DMS 273 (cell line): Measurements from ENCODE around the gene SIRPG.
"Not testable (repeated sequence)": the region's sequence is repeated elsewhere in the genome, so short reads cannot be mapped to it uniquely, and the experiment has no call there.

Experiments used
- DNase-seq: peaks from one replicate; lab custom pipeline; 2025; ENCODE audit not compliant: unreplicated experiment; lab: John Stamatoyannopoulos, UW

SIRPG gene

DNA sequence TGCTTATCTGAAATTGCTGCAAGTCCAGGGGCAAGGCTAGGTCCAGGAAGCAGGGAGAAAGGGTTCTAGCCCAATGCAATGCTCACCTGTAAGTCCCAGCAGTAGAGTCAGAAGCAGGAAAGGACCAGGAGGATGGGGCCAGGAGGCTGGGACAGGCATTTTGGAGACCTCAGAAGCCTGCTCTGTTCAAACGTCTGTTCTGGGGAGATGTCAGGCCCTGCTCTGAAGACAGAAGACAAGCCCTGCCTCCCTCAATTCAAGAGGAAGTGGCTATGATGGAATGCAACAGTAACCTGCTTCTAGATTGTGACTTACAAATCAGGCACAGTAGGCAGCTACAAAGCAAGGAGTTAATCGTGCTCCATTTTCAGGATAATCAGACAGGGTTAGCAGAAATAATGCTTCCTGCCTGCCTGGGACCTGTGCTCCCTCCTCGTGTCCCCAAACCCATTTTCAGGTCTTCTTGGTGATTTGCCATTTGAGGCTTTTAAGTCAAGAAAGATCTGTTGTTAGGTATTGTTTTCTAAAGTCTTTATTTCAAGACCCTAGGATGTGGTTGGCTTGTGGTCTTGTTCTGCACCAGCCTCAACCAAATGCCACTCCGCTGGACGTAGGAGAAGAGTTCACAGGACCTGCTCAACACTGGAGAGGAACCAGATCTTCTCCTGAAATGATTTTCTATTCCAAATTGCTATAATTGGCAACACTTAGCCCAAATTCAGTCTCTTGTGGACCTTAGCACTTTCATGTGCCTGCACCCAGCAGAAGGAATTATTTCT, at the start of gene SIRPG:
TSS of gene SIRPG (minus strand) at position 224 of the 779 bp plus-strand sequence. CDS start at position 159, 65 bp downstream.
- DNase-seq = no peak

DNA sequence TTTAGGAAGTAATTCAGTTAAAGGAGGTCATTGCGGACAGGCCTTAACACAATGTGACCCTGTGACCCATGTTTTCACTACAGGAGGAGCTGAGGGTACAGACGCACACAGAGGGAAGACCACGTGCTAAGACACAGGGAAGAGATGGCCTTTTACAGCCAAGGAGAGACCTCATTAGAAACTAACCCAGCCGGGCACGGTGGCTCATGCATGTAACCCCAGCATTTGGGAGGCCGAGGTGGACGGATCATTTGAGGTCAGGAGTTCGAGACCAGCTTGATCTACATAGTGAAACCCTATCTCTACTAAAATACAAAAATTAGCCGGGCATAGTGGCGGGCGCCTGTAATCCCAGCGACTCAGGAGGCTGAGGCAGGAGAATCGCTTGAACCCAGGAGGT, 49.3 kb upstream of the SIRPG start:
- DNase-seq = not testable (repeated sequence)

DNA sequence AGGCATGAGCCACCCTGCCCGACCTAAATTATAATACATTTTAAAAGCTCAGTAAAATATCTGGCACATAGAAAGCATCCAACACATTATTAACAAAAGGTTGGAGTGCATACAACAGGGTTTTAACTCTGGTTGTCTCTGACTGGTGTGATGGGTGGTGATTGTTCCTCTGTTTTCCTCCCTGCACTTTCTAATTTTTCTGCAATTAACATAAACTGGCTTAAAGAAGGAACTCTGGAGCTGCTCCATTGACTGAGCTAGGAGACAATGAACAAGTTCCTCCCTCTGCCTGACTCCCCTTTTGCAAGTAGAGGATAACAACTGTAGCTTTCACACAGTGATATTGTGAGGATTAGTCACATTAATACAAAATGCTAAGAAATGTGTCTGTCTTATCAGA, 48.5 kb upstream of the SIRPG start:
- no peak for DNase-seq

GRCh38 chr20:1702855-1703254, 45.3 kb upstream of the SIRPG start:
- no peak for DNase-seq

DNA sequence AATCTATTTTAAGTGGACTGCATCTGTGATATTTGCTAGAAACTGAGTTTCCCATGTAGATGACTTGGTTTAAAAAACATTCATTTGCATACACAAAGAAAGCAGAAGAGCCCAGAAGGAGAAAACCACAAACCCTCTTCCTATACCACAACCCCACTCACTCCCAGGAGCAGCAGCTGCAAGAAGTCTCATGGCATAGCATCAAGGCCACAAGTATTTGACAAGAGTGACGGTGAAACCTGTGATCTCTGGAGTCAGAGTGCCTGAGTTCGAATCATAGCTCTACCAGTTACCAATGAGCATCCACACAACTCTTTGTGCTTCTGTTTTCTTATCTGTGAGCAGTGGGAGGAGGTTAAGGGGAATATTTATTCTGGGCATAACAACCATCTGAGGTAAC, 44.7 kb upstream of the SIRPG start:
- no peak for DNase-seq

DNA sequence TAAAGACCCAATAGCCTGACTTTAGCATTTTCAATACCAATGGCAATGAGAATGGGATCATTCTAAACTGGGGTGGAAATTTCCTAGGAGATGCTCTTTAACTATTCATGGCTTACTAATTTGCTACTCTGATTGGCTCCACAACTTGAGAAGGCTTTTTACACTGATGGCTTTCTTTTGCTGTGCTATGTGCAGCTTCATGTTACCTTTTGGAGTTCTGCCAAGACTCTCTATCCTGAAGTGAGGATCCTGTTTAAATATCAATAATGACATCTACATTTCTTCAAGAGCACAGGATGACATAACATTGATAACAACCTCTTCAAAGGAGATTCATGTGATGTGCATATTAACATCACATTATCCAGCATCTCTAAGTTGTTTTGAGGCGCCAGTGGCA, 43.4 kb upstream of the SIRPG start:
- DNase-seq = peak; percentile 8

GRCh38 chr20:1697592-1697991, 40.0 kb upstream of the SIRPG start:
- DNase-seq = no peak

GRCh38 chr20:1696521-1697209, 39.1 kb upstream of the SIRPG start:
- DNase-seq = no peak

GRCh38 chr20:1694672-1695071, 37.1 kb upstream of the SIRPG start:
- no peak for DNase-seq

DNA sequence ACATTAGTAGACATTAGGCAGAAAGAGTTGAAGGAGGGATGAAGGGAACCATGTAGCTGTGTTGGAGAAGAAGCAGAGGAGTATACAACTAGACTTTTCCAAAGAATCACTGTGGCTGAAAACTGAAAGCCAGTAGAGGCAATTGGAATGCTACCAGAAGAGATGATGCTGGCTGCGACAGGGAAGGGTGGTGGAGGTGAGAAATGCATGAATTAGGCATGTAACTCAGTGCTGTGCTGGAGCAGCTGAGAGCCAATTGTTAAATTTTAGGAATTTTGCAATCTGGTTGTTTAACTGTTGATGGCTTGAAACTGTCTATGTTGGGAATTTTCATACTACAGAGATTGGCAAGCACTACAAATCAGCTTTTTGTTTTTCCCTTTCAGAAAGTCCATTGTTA, 35.8 kb upstream of the SIRPG start:
- DNase-seq = no peak

DNA sequence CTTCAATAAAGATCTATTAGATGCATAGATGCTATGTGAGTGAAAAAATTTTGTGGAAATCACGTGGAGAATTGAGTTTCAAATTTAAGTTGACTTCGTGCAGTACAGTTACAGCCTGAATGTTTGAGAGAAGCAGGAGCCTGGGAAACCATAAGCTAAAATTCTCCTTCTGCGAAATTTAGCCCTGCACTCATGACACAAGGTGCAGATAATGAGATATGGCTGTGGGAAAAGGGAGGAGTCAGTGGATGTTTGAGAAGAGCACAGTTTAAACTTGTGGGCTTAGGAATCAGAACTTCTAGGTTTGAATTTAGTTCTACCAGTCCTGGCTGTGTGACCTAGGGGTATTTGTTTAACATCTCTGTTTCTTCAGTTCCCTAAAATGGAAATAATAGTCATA, 32.1 kb upstream of the SIRPG start:
- DNase-seq = no peak

GRCh38 chr20:1688886-1689538, 31.4 kb upstream of the SIRPG start:
- no peak for DNase-seq

GRCh38 chr20:1687053-1687452, 29.5 kb upstream of the SIRPG start:
- no peak for DNase-seq

DNA sequence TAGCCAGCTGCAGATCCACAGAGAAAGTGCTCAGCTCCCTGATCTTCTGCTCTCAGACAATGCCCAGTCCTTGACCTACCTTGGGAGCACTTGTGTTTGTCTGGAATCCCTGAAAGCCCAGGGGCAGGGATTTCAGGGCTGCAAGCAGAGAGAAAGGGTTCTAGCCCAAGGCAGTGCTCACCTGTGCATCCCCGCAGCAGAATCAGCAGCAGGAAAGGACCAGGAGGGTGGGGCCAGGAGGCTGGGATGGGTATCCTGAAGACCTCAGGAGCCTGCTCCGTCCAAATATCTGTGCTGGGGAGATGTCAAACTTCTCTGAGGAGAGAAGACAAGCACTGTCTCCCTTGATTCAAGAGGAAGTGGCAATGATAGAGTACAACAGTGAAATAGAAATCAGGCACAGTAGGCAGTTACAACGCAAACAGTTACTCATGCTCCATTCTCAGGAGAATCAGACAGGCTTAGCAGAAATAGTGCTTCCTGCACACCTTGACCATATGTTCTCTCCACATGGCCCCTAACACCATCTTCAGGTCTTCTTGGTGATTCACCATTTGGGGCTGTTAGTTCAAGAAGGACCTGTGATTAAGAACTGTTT, 28.7 kb upstream of the SIRPG start:
- no peak for DNase-seq

DNA sequence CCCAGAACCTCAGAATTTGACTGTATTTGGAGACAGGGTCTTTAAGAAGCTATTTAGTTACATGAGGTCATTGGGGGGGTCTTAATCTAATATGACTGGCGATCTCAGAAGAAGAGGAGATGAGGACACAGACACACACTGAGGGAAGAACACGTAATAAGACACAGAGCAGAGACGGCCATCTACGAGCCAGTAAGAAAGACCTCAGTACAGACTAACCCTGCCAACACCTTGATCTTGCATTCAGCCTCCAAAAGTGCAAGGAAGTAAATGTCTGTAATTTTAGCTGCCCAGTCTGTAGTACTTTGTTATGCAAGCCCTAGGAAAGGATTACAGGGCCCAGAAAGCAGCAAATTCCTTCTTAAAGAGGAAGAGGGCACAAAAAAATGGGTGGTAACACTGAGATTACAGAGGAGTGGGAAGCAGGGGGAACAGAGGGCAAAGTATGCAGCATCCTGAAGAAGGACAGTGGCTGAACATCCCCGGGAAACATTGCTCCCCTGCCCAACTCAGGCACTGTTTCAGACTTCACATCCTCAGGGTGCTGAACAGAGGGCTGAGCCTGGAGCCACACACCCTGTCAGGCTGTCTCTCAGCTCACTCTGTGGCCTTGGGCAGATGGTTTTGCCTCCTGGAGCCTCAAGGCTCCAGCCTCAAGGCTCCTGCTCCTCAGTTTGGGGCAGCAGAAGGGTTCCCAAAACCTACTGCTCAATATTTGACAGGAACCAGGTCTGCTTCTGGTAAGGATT, 27.9 kb upstream of the SIRPG start:
- DNase-seq = no peak

GRCh38 chr20:1684872-1685271, 27.3 kb upstream of the SIRPG start:
- DNase-seq = no peak

- no peak for DNase-seq
Measured at GRCh38 chr20:1676650-1677049, 19.1 kb upstream of the SIRPG start.

DNA sequence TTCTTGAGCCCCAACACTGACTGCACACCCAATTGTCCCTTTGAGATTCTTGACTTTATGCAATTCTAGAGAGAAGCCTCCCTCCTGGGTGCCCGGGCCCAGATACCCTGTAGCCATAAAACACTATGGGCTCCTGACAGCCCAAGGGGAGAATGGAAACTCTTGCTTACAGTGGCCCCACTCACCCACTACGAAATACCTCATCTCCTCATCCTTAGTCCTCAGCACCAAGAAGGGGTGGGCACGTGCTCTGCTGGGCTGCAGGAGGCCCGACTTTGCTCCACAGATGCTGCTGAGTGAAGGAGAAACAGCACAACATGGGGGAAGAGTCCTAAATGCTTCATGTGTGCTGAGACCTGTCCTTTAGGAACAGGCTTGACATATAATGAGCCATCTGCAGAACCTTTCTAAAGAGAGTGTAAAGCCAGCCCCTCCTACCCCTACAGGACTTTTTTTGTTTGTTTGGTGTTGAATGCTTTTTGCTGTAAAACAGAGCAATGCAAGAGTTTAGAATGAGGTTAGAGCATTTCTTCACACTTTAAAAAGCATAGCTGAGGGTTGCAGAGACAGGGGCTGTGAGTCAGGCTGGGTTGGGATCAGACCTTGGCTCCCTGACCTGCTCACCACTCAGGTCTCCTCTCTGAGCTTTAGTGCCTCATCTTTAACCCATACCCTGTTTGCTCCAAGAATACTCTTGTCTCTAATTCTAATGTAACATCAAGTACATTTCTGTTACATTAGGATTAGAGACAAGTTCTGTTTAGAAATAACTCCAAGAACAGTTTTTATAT, 17.6 kb upstream of the SIRPG start:
- DNase-seq = no peak

DNA sequence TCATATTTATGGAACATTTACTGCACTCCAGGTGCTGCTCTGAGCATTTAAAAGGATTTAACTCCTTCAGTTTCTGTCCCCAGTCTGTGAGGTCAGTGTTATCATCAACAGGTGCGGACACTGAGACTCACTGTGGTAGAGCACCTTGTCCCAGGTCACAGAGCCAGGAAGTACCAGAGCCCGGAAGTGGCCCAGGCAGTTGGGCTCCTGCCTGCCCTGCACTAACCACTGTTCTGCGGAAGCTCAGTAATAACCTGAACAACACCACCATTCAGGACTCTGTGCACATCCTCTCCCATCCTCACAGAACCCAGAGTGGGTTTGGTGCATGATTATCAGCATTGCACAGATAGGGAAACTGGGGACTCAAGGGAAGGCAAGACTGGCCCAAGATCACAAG, 16.8 kb upstream of the SIRPG start:
- no peak for DNase-seq

DNA sequence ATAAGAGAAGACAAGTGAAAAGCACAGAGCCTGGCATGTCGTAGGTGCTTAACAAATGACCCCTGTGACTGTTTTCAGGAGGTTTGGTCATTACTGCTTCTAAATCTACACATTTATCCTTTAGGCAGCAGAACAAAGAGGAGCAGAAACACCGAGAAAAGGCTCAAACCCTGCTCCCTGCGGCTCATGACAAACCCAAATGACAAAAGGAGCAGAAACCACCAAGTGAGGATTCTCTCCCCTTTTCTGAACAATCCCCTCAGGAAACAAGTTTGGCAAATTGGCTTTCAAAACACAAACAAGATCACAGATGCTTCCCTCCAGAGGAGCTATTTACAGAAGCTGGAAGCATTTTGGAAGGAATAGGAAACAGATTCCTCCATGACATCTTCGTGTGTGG, 15.8 kb upstream of the SIRPG start:
- no peak for DNase-seq
